B cell (primary cell): ENCODE results near the gene ATAD3B. TPM values are rescaled to one million over a fixed set of nuclear protein-coding genes. Genes with fewer than 3 reads are reported as not detected.

Experiments
- ATAC-seq: fragments of 200-7000 bp; cut with Tn5 transposase; one replicate; pipeline ENCODE4 v1.10.0; 2021; ENCODE audit warnings: low read depth, mild to moderate bottlenecking, moderate number of reproducible peaks, moderate library complexity
- CTCF ChIA-PET: fragments of 350-600 bp; sonication (Branson Sonifier 250); formaldehyde crosslinking; loops from one replicate; lab custom pipeline; 2021; ENCODE audit warnings: antibody characterized with exemption, inconsistent platforms; lab: Charles Lee
- POLR2A ChIA-PET: fragments of 350-600 bp; sonication (Branson Sonifier 250); formaldehyde crosslinking; loops from one replicate; lab custom pipeline; 2021; ENCODE audit warnings: antibody characterized with exemption; lab: Charles Lee
- DNase-seq: peaks from one replicate; pipeline ENCODE4 v3.0.0; 2013
- H2AFZ ChIP-seq: 2 replicates; pipeline ENCODE4 v1.6.1; 2012; ENCODE audit warnings: mild to moderate bottlenecking, low read depth, low read length; ENCODE audit not compliant: insufficient read depth, poor library complexity, severe bottlenecking
- H3K27ac ChIP-seq, 2 donors: 1 replicate in 1 of 2; 2 replicates in 1 of 2; pipeline ENCODE4 v1.5.1; 2012 to 2013; ENCODE audit warnings: low read length in 2 of 2, mild to moderate bottlenecking in 2 of 2, moderate library complexity in 1 of 2
- H3K27me3 ChIP-seq, 4 experiments: fragments of 200-600 bp in 1 of 4; sonication (generic) in 1 of 4; replicated peaks in 1 of 4; 1 replicate in 2 of 4; 2 replicates in 2 of 4; pipeline versions ENCODE4 v1.6.1 to v1.7.0; 2013 to 2016; ENCODE audit warnings: low read length in 3 of 4, mild to moderate bottlenecking in 2 of 4, mixed read lengths in 1 of 4, moderate library complexity in 1 of 4; ENCODE audit not compliant: insufficient read depth in 4 of 4, control insufficient read depth in 3 of 4; ENCODE audit errors: control extremely low read depth in 1 of 4
- H3K36me3 ChIP-seq, 2 experiments: replicated peaks in 1 of 2; 1 replicate in 1 of 2; 2 replicates in 1 of 2; pipeline versions ENCODE4 v1.6.1 to v1.7.1; 2013; ENCODE audit warnings: low read length in 1 of 2; ENCODE audit not compliant: insufficient read depth in 2 of 2, control insufficient read depth in 1 of 2; ENCODE audit errors: control extremely low read depth in 1 of 2, extremely low read depth in 1 of 2
- H3K4me1 ChIP-seq, 2 donors: fragments of 200-600 bp in 1 of 2; sonication (generic) in 1 of 2; 1 replicate in 1 of 2; 2 replicates in 1 of 2; pipeline versions ENCODE4 v1.5.1 to v1.6.1; 2013 to 2017; ENCODE audit warnings: low read length in 2 of 2; ENCODE audit not compliant: control insufficient read depth in 2 of 2, insufficient read depth in 2 of 2
- H3K4me2 ChIP-seq: replicated peaks from 2 replicates; pipeline ENCODE3; 2012; ENCODE audit warnings: mild to moderate bottlenecking, low read depth, low read length; ENCODE audit not compliant: poor library complexity, severe bottlenecking
- H3K4me3 ChIP-seq, 5 experiments: fragments of 200-600 bp in 1 of 5; sonication (generic) in 1 of 5; 1 replicate in 3 of 5; 2 replicates in 2 of 5; pipeline versions ENCODE4 v1.5.1 to v1.7.0; 2011 to 2016; ENCODE audit warnings: low read length in 4 of 5, mild to moderate bottlenecking in 4 of 5, low read depth in 2 of 5, control low read depth in 1 of 5, moderate library complexity in 1 of 5; ENCODE audit not compliant: insufficient read depth in 1 of 5; ENCODE audit errors: control extremely low read depth in 1 of 5, extremely low read depth in 1 of 5
- H3K79me2 ChIP-seq: fragments of 200-600 bp; sonication (generic); one replicate; pipeline ENCODE4 v1.6.0; 2016; ENCODE audit warnings: low read length; ENCODE audit not compliant: control insufficient read depth, insufficient read depth
- H3K9ac ChIP-seq: fragments of 200-600 bp; sonication (generic); 2 replicates; pipeline ENCODE4 v1.6.1; 2017; ENCODE audit warnings: mild to moderate bottlenecking, low read length, moderate library complexity
- H3K9me3 ChIP-seq, 3 donors: one replicate each; pipeline versions ENCODE4 v1.6.1 to v1.7.1; 2013; ENCODE audit warnings: low read length in 2 of 3; ENCODE audit not compliant: control insufficient read depth in 2 of 3, insufficient read depth in 1 of 3; ENCODE audit errors: control extremely low read depth in 1 of 3
- H4K20me1 ChIP-seq: 2 replicates; pipeline ENCODE4 v1.6.0; 2012; ENCODE audit warnings: mild to moderate bottlenecking, low read length; ENCODE audit not compliant: insufficient read depth, control insufficient read depth, poor library complexity, severe bottlenecking
- H3K27ac Mint-ChIP-seq: one replicate; pipeline ENCODE4 v1.8.0; 2021; ENCODE audit warnings: mixed read lengths
- H3K27me3 Mint-ChIP-seq: one replicate; pipeline ENCODE4 v1.8.0; 2021; ENCODE audit warnings: mixed read lengths
- H3K4me1 Mint-ChIP-seq: one replicate; pipeline ENCODE4 v1.8.0; 2021; ENCODE audit warnings: mixed read lengths
- H3K4me3 Mint-ChIP-seq: one replicate; pipeline ENCODE4 v1.8.0; 2021; ENCODE audit warnings: mixed read lengths
- H3K9me3 Mint-ChIP-seq: one replicate; pipeline ENCODE4 v1.8.0; 2022; ENCODE audit warnings: mixed read lengths; ENCODE audit not compliant: insufficient read depth
- CTCF ChIP-seq: fragments of 200-600 bp; IDR thresholded peaks from one replicate; pipeline ENCODE4 v1.8.0; 2022; ENCODE audit warnings: antibody characterized with exemption, mild to moderate bottlenecking
- EZH2 ChIP-seq: IDR thresholded peaks from 2 replicates; pipeline ENCODE4 v1.6.1; 2012; ENCODE audit warnings: borderline replicate concordance, low read depth, mild to moderate bottlenecking, moderate library complexity, low read length; ENCODE audit not compliant: insufficient read depth, poor library complexity, severe bottlenecking
- WGBS: methylation state at CpG from one replicate; pipeline ENCODE4 v1.1.5; 2013; ENCODE audit warnings: missing lambda C conversion rate; ENCODE audit not compliant: insufficient coverage; 5-methylcytosine and 5-hydroxymethylcytosine counted together
- intact Hi-C: fragments of 100-400 bp; cut with micrococcal nuclease; formaldehyde crosslinking; loops from one replicate; pipeline ENCODE4 v1.10.0; 2022
- polyA plus RNA-seq: library from polyadenylated mRNA; depleted of rRNA; stranded (reverse); fragments of >200 nt; gene quantifications from 2 replicates; pipeline ENCODE4 v1.2.3, GENCODE V29; 2012
- total RNA-seq, 2 donors: library from RNA; stranded (reverse); fragments of 120-200 nt in 1 of 2; gene quantifications; 1 replicate in 1 of 2; 2 replicates in 1 of 2; pipeline versions ENCODE4 v1.2.3 to v1.2.4, GENCODE V29; 2013 to 2022

ATAD3B gene
- total and polyA plus RNA-seq, 2 donors (not counting 1 experiment from before 2014, with no cell fraction given), result 50.9 to 51.5 TPM

- Histone ChIP-seq H2AFZ (no peak overlapping the region), H3K4me3 (no peak overlapping the region), H3K4me2 (no peak overlapping the region), H3K9ac (no peak overlapping the region), H3K9me3 (peaks cover 1 to 10% (median 4%) of the 10 kb centered on the region in 3 donors), H3K27ac (no peak overlapping the region), H3K27me3 (peaks cover 0 to 7% (median 1%) of the 10 kb centered on the region in 4 experiments), H3K79me2 (peaks cover 8% of the 10 kb centered on the region), H3K36me3 (peaks cover 0 to 4% of the 10 kb centered on the region in 2 experiments), H4K20me1 (peaks cover 7% of the 10 kb centered on the region), H3K4me1 (peaks cover 6 to 11% of the 10 kb centered on the region in 2 donors)
- no peak for DNase-seq
- Mint-ChIP-seq H3K9me3 (peaks cover 4% of the 10 kb centered on the region), H3K27me3 (peaks cover 3% of the 10 kb centered on the region), H3K4me1 (peaks cover 6% of the 10 kb centered on the region), H3K4me3 (no peak overlapping the region), H3K27ac (no peak overlapping the region)
- ChIA-PET CTCF (no interaction called here), POLR2A (no interaction called here)
- no peak for ATAC-seq
- no peak for TF ChIP-seq CTCF
- no peak for TF ChIP-seq EZH2
- 92% methylated on average over 47 of the region's 48 CpGs for WGBS
- intact Hi-C loops, result no loop called here
Measured at GRCh38 chr1:1536019-1536937, 64.7 kb downstream of the ATAD3B start.
